Upper lobe of left lung (tissue), 4 donors: ENCODE results near the gene KIRREL3.

Experiments used
- POLR2A ChIP-seq, 4 donors: fragments of 450-650 bp; IDR thresholded peaks; one replicate each; pipeline ENCODE4 v1.5.1; 2016 to 2017; ENCODE audit warnings: antibody characterized with exemption in 4 of 4, mild to moderate bottlenecking in 2 of 4
- POLR2AphosphoS5 ChIP-seq, 2 donors: sonication (generic); formaldehyde crosslinking; IDR thresholded peaks; one replicate each; pipeline ENCODE4 v1.5.1; 2017; ENCODE audit warnings: antibody characterized with exemption in 2 of 2
- TF ChIP-seq, protein P1 (sequence below), 6 experiments: fragments of 450-650 bp in 4 of 6; fragments of 200-600 bp in 2 of 6; sonication (generic) in 2 of 6; IDR thresholded peaks; one replicate each; pipeline ENCODE4 v1.5.1; 2016 to 2019; ENCODE audit warnings: antibody characterized with exemption in 6 of 6

DNA sequence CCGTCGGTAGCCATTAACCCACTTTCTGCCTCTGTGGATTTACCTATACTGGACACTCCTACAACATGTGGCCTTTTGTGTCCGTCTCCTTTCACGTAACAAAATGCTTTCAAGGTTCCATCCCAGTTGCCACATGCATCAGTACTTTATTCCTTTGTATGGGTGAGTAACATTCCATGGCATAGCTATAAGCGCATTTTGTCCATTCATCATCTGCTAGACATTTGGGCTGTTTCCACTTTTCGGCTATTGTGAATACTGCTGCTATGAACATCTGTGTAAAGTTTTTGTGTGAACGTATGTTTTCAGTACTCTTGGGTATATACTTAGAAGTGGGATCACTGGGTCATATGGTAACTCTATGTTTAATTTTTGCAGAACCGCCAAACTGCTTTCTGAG lies 387.9 kb downstream of the KIRREL3 start:
- TF ChIP-seq, protein P1, sequence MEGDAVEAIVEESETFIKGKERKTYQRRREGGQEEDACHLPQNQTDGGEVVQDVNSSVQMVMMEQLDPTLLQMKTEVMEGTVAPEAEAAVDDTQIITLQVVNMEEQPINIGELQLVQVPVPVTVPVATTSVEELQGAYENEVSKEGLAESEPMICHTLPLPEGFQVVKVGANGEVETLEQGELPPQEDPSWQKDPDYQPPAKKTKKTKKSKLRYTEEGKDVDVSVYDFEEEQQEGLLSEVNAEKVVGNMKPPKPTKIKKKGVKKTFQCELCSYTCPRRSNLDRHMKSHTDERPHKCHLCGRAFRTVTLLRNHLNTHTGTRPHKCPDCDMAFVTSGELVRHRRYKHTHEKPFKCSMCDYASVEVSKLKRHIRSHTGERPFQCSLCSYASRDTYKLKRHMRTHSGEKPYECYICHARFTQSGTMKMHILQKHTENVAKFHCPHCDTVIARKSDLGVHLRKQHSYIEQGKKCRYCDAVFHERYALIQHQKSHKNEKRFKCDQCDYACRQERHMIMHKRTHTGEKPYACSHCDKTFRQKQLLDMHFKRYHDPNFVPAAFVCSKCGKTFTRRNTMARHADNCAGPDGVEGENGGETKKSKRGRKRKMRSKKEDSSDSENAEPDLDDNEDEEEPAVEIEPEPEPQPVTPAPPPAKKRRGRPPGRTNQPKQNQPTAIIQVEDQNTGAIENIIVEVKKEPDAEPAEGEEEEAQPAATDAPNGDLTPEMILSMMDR (IDR thresholded peaks at IDR 0.05): no peak
- TF ChIP-seq POLR2A (IDR thresholded peaks at IDR 0.05) (no peak), POLR2AphosphoS5 (IDR thresholded peaks at IDR 0.05) (no peak)
